WTC11 (cell line): Measurements from ENCODE around the gene F2RL2. TPM values are rescaled to one million over a fixed set of nuclear protein-coding genes. Genes with fewer than 3 reads are reported as not detected.

Source experiments
- ATAC-seq: fragments of 200-7000 bp; cut with Tn5 transposase; 2 replicates; pipeline ENCODE4 v1.10.0; 2021; ENCODE audit warnings: mild to moderate bottlenecking, moderate library complexity
- CTCF ChIA-PET: fragments of 300-600 bp; sonication (Branson Sonifier 250); formaldehyde crosslinking; loops from one replicate; lab custom pipeline; 2021; ENCODE audit warnings: antibody characterized with exemption; lab: Charles Lee
- POLR2A ChIA-PET: fragments of 350-600 bp; sonication (Branson Sonifier 250); formaldehyde crosslinking; loops from one replicate; lab custom pipeline; 2021; ENCODE audit warnings: antibody characterized with exemption; lab: Charles Lee
- DNase-seq: peaks from one replicate; pipeline ENCODE4 v3.0.0; 2021; ENCODE audit warnings: low spot score
- H3K27ac Mint-ChIP-seq: 2 replicates; pipeline ENCODE4 v1.8.0; 2021; ENCODE audit warnings: mixed read lengths
- H3K27me3 Mint-ChIP-seq: 2 replicates; pipeline ENCODE4 v1.8.0; 2021; ENCODE audit warnings: low read depth, mild to moderate bottlenecking, moderate library complexity, mixed read lengths
- H3K36me3 Mint-ChIP-seq: 2 replicates; pipeline ENCODE4 v1.8.0; 2021; ENCODE audit warnings: mixed read lengths
- H3K4me1 Mint-ChIP-seq: 2 replicates; pipeline ENCODE4 v1.8.0; 2022; ENCODE audit warnings: mixed read lengths
- H3K4me3 Mint-ChIP-seq: 2 replicates; pipeline ENCODE4 v1.8.0; 2021; ENCODE audit warnings: mild to moderate bottlenecking, moderate library complexity, mixed read lengths
- H3K9me3 Mint-ChIP-seq: 2 replicates; pipeline ENCODE4 v1.8.0; 2021; ENCODE audit warnings: mixed read lengths
- ATF1 ChIP-seq: sonication (generic); formaldehyde crosslinking; IDR thresholded peaks from 2 replicates; pipeline ENCODE4 v1.8.1; 2023; ENCODE audit warnings: mild to moderate bottlenecking, moderate library complexity, missing genetic modification reagents
- CBFB ChIP-seq: sonication (generic); formaldehyde crosslinking; IDR thresholded peaks from 2 replicates; pipeline ENCODE4 v1.8.1; 2022; ENCODE audit warnings: mild to moderate bottlenecking, low read depth, missing genetic modification reagents
- ELF4 ChIP-seq: sonication (generic); formaldehyde crosslinking; IDR thresholded peaks from 2 replicates; pipeline ENCODE4 v1.8.1; 2022; ENCODE audit warnings: low read depth, mild to moderate bottlenecking, moderate library complexity, missing genetic modification reagents
- ETV6 ChIP-seq: sonication (generic); formaldehyde crosslinking; IDR thresholded peaks from 2 replicates; pipeline ENCODE4 v1.8.1; 2022; ENCODE audit warnings: mild to moderate bottlenecking, missing genetic modification reagents
- FOXJ3 ChIP-seq: sonication (generic); formaldehyde crosslinking; IDR thresholded peaks from 2 replicates; pipeline ENCODE4 v1.9.0; 2021; ENCODE audit warnings: missing genetic modification reagents, mild to moderate bottlenecking, borderline replicate concordance
- FOXK1 ChIP-seq: sonication (generic); formaldehyde crosslinking; IDR thresholded peaks from 2 replicates; pipeline ENCODE4 v1.8.0; 2022; ENCODE audit warnings: mild to moderate bottlenecking, moderate library complexity, missing genetic modification reagents
- HMGA2 ChIP-seq: fragments of 250-450 bp; sonication (Bioruptor Pico); IDR thresholded peaks from 2 replicates; pipeline ENCODE4 v1.4.0; 2021; ENCODE audit warnings: mild to moderate bottlenecking, moderate library complexity
- JUN ChIP-seq: sonication (generic); formaldehyde crosslinking; IDR thresholded peaks from 2 replicates; pipeline ENCODE4 v1.8.0; 2023; ENCODE audit warnings: mild to moderate bottlenecking, missing genetic modification reagents
- MXD4 ChIP-seq: fragments of 250-450 bp; sonication (Bioruptor Pico); IDR thresholded peaks from 2 replicates; pipeline ENCODE4 v1.8.0; 2021; ENCODE audit warnings: mild to moderate bottlenecking, moderate library complexity, borderline replicate concordance
- NFE2L1 ChIP-seq: sonication (generic); formaldehyde crosslinking; IDR thresholded peaks from 2 replicates; pipeline ENCODE4 v1.8.1; 2023; ENCODE audit warnings: missing genetic modification reagents
- NR1H2 ChIP-seq: sonication (generic); formaldehyde crosslinking; IDR thresholded peaks from 2 replicates; pipeline ENCODE4 v1.9.0; 2021; ENCODE audit warnings: mild to moderate bottlenecking, moderate library complexity, missing genetic modification reagents
- PRRX2 ChIP-seq: fragments of 250-450 bp; sonication (Bioruptor Pico); IDR thresholded peaks from 2 replicates; pipeline ENCODE4 v1.8.0; 2021; ENCODE audit warnings: mild to moderate bottlenecking
- SMAD3 ChIP-seq: sonication (generic); formaldehyde crosslinking; IDR thresholded peaks from 2 replicates; pipeline ENCODE4 v1.8.0; 2022; ENCODE audit warnings: missing genetic modification reagents, mild to moderate bottlenecking, borderline replicate concordance
- TEAD1 ChIP-seq: sonication (generic); formaldehyde crosslinking; IDR thresholded peaks from 2 replicates; pipeline ENCODE4 v1.8.0; 2022; ENCODE audit warnings: mild to moderate bottlenecking, missing genetic modification reagents
- ZNF219 ChIP-seq: sonication (generic); formaldehyde crosslinking; IDR thresholded peaks from 2 replicates; pipeline ENCODE4 v1.8.0; 2023; ENCODE audit warnings: missing genetic modification reagents, mild to moderate bottlenecking, borderline replicate concordance
- ZNF317 ChIP-seq: sonication (generic); formaldehyde crosslinking; IDR thresholded peaks from 2 replicates; pipeline ENCODE4 v1.8.1; 2023; ENCODE audit warnings: low read depth, mild to moderate bottlenecking, moderate library complexity, missing genetic modification reagents, borderline replicate concordance
- ZNF671 ChIP-seq: fragments of 250-450 bp; sonication (Bioruptor Pico); IDR thresholded peaks from 2 replicates; pipeline ENCODE4 v1.8.0; 2021; ENCODE audit warnings: mild to moderate bottlenecking
- total RNA-seq: library from RNA; stranded (reverse); gene quantifications from 3 replicates; pipeline ENCODE4 v1.2.3, GENCODE V29; 2021
- TF ChIP-seq, protein P1 (sequence below): sonication (generic); formaldehyde crosslinking; IDR thresholded peaks from 2 replicates; pipeline ENCODE4 v1.8.0; 2022; ENCODE audit warnings: mild to moderate bottlenecking, missing genetic modification reagents
- TF ChIP-seq, protein P2 (sequence below): sonication (generic); formaldehyde crosslinking; IDR thresholded peaks from 2 replicates; pipeline ENCODE4 v1.8.1; 2023; ENCODE audit warnings: mild to moderate bottlenecking, missing genetic modification reagents, moderate library complexity
- TF ChIP-seq, protein P3 (sequence below): sonication (generic); formaldehyde crosslinking; IDR thresholded peaks from 2 replicates; pipeline ENCODE4 v1.8.1; 2023; ENCODE audit warnings: mild to moderate bottlenecking, missing genetic modification reagents, moderate library complexity
- TF ChIP-seq, protein P4 (sequence below): fragments of 250-450 bp; sonication (Bioruptor Pico); IDR thresholded peaks from 2 replicates; pipeline ENCODE4 v1.9.0; 2021; ENCODE audit warnings: mild to moderate bottlenecking, borderline replicate concordance
- TF ChIP-seq, protein P5 (sequence below): fragments of 200-600 bp; IDR thresholded peaks from 2 replicates; pipeline ENCODE4 v1.8.0; 2022; ENCODE audit warnings: antibody characterized with exemption
- TF ChIP-seq, protein P6 (sequence below): sonication (generic); formaldehyde crosslinking; IDR thresholded peaks from 2 replicates; pipeline ENCODE4 v1.8.0; 2022; ENCODE audit warnings: mild to moderate bottlenecking, missing genetic modification reagents
- TF ChIP-seq, protein P7 (sequence below): fragments of 250-450 bp; sonication (Bioruptor Pico); IDR thresholded peaks from 2 replicates; pipeline ENCODE4 v1.9.0; 2021; ENCODE audit warnings: moderate library complexity, mild to moderate bottlenecking, inconsistent platforms, borderline replicate concordance
- TF ChIP-seq, protein P8 (sequence below): sonication (generic); formaldehyde crosslinking; IDR thresholded peaks from 2 replicates; pipeline ENCODE4 v1.8.0; 2023; ENCODE audit warnings: mild to moderate bottlenecking, missing genetic modification reagents

Gene F2RL2
- total RNA-seq, 1 experiment from 2014 or later, result not detected

DNA sequence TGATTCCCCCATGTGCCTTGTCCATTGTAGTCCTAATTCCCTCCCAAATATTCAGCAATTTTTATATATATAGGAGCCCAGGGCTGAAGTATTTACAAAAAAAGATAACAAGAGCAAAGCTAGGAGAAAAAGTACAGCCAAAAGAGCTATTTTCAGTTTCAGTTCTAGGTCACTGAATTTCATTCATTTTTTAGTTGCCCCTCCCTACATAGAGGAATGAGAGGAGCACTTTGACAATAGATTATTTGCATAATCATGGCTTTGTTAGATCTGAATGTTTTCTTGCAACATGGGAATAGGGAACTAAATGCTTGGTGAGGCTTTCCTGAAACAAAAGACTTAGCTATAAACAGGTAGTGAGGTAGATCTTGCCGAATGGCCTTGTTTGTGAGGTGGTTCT is 15.3 kb upstream of the F2RL2 start (continued):
- TF ChIP-seq, protein P1, sequence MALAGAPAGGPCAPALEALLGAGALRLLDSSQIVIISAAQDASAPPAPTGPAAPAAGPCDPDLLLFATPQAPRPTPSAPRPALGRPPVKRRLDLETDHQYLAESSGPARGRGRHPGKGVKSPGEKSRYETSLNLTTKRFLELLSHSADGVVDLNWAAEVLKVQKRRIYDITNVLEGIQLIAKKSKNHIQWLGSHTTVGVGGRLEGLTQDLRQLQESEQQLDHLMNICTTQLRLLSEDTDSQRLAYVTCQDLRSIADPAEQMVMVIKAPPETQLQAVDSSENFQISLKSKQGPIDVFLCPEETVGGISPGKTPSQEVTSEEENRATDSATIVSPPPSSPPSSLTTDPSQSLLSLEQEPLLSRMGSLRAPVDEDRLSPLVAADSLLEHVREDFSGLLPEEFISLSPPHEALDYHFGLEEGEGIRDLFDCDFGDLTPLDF (CRISPR knock-in tag), result no peak
- no peak for TF ChIP-seq ZNF219 (CRISPR knock-in tag)
- TF ChIP-seq, protein P2, sequence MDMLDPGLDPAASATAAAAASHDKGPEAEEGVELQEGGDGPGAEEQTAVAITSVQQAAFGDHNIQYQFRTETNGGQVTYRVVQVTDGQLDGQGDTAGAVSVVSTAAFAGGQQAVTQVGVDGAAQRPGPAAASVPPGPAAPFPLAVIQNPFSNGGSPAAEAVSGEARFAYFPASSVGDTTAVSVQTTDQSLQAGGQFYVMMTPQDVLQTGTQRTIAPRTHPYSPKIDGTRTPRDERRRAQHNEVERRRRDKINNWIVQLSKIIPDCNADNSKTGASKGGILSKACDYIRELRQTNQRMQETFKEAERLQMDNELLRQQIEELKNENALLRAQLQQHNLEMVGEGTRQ (CRISPR knock-in tag), result no peak
- no peak for TF ChIP-seq JUN (CRISPR knock-in tag)
- TF ChIP-seq MXD4 (CRISPR knock-in tag), result no peak
- TF ChIP-seq, protein P3, sequence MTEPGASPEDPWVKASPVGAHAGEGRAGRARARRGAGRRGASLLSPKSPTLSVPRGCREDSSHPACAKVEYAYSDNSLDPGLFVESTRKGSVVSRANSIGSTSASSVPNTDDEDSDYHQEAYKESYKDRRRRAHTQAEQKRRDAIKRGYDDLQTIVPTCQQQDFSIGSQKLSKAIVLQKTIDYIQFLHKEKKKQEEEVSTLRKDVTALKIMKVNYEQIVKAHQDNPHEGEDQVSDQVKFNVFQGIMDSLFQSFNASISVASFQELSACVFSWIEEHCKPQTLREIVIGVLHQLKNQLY (CRISPR knock-in tag), result no peak
- TF ChIP-seq NFE2L1 (CRISPR knock-in tag), result no peak
- no peak for TF ChIP-seq HMGA2
- no peak for TF ChIP-seq ZNF317 (CRISPR knock-in tag)
- TF ChIP-seq ATF1 (CRISPR knock-in tag), result no peak
- TF ChIP-seq, protein P4, sequence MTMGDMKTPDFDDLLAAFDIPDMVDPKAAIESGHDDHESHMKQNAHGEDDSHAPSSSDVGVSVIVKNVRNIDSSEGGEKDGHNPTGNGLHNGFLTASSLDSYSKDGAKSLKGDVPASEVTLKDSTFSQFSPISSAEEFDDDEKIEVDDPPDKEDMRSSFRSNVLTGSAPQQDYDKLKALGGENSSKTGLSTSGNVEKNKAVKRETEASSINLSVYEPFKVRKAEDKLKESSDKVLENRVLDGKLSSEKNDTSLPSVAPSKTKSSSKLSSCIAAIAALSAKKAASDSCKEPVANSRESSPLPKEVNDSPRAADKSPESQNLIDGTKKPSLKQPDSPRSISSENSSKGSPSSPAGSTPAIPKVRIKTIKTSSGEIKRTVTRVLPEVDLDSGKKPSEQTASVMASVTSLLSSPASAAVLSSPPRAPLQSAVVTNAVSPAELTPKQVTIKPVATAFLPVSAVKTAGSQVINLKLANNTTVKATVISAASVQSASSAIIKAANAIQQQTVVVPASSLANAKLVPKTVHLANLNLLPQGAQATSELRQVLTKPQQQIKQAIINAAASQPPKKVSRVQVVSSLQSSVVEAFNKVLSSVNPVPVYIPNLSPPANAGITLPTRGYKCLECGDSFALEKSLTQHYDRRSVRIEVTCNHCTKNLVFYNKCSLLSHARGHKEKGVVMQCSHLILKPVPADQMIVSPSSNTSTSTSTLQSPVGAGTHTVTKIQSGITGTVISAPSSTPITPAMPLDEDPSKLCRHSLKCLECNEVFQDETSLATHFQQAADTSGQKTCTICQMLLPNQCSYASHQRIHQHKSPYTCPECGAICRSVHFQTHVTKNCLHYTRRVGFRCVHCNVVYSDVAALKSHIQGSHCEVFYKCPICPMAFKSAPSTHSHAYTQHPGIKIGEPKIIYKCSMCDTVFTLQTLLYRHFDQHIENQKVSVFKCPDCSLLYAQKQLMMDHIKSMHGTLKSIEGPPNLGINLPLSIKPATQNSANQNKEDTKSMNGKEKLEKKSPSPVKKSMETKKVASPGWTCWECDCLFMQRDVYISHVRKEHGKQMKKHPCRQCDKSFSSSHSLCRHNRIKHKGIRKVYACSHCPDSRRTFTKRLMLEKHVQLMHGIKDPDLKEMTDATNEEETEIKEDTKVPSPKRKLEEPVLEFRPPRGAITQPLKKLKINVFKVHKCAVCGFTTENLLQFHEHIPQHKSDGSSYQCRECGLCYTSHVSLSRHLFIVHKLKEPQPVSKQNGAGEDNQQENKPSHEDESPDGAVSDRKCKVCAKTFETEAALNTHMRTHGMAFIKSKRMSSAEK, result no peak
- no peak for TF ChIP-seq NR1H2 (CRISPR knock-in tag)

DNA sequence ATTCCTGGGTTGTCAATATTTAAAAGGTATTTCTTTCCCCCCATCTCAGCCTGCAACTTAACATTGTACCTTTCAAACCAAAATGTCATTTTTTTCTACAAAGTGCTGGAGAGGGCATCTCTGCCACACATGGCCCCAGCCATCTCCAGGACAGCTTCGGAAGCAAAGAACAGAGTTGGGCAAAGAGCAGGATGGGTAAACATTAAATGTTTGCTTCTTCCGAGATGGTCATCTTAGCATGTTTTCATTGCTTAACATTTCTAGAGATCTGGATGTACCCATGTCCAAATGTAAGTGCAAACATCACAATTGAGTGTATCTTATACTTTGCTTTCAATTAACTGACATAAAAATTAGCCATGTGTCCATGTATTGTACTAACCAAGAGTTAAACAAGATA is 14.3 kb upstream of the F2RL2 start:
- no peaks in the 10 kb centered on the region for H3K27me3 Mint-ChIP-seq
- peaks cover 13% of the 10 kb centered on the region for H3K4me1 Mint-ChIP-seq
- ChIA-PET CTCF (interaction anchor here (1.5 to 2.5 kb wide), 4 partner anchors 36 to 311 kb away, joined by 3 to 11 read pairs (median 8); no protein-coding TSS in a partner anchor), POLR2A (no interaction called here)
- peaks cover 6% of the 10 kb centered on the region for H3K36me3 Mint-ChIP-seq
- no peak for DNase-seq
- no peak overlapping the region for H3K27ac Mint-ChIP-seq
- H3K9me3 Mint-ChIP-seq, result no peaks in the 10 kb centered on the region
- H3K4me3 Mint-ChIP-seq, result no peak overlapping the region
- no peak for ATAC-seq
- TF ChIP-seq TEAD1 (CRISPR knock-in tag), result no peak
- no peak for TF ChIP-seq SMAD3 (CRISPR knock-in tag)
- TF ChIP-seq ETV6 (CRISPR knock-in tag), result no peak
- TF ChIP-seq PRRX2 (CRISPR knock-in tag), result no peak
- no peak for TF ChIP-seq FOXK1 (CRISPR knock-in tag)
- no peak for TF ChIP-seq CBFB (CRISPR knock-in tag)
- TF ChIP-seq ZNF671 (CRISPR knock-in tag), result no peak
- TF ChIP-seq, protein P5, sequence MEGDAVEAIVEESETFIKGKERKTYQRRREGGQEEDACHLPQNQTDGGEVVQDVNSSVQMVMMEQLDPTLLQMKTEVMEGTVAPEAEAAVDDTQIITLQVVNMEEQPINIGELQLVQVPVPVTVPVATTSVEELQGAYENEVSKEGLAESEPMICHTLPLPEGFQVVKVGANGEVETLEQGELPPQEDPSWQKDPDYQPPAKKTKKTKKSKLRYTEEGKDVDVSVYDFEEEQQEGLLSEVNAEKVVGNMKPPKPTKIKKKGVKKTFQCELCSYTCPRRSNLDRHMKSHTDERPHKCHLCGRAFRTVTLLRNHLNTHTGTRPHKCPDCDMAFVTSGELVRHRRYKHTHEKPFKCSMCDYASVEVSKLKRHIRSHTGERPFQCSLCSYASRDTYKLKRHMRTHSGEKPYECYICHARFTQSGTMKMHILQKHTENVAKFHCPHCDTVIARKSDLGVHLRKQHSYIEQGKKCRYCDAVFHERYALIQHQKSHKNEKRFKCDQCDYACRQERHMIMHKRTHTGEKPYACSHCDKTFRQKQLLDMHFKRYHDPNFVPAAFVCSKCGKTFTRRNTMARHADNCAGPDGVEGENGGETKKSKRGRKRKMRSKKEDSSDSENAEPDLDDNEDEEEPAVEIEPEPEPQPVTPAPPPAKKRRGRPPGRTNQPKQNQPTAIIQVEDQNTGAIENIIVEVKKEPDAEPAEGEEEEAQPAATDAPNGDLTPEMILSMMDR, result no peak
- TF ChIP-seq, protein P6, sequence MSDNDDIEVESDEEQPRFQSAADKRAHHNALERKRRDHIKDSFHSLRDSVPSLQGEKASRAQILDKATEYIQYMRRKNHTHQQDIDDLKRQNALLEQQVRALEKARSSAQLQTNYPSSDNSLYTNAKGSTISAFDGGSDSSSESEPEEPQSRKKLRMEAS (CRISPR knock-in tag), result no peak
- TF ChIP-seq, protein P7, sequence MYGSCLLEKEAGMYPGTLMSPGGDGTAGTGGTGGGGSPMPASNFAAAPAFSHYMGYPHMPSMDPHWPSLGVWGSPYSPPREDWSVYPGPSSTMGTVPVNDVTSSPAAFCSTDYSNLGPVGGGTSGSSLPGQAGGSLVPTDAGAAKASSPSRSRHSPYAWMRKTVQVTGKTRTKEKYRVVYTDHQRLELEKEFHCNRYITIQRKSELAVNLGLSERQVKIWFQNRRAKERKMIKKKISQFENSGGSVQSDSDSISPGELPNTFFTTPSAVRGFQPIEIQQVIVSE (CRISPR knock-in tag), result no peak
- no peak for TF ChIP-seq FOXJ3 (CRISPR knock-in tag)
- TF ChIP-seq, protein P8, sequence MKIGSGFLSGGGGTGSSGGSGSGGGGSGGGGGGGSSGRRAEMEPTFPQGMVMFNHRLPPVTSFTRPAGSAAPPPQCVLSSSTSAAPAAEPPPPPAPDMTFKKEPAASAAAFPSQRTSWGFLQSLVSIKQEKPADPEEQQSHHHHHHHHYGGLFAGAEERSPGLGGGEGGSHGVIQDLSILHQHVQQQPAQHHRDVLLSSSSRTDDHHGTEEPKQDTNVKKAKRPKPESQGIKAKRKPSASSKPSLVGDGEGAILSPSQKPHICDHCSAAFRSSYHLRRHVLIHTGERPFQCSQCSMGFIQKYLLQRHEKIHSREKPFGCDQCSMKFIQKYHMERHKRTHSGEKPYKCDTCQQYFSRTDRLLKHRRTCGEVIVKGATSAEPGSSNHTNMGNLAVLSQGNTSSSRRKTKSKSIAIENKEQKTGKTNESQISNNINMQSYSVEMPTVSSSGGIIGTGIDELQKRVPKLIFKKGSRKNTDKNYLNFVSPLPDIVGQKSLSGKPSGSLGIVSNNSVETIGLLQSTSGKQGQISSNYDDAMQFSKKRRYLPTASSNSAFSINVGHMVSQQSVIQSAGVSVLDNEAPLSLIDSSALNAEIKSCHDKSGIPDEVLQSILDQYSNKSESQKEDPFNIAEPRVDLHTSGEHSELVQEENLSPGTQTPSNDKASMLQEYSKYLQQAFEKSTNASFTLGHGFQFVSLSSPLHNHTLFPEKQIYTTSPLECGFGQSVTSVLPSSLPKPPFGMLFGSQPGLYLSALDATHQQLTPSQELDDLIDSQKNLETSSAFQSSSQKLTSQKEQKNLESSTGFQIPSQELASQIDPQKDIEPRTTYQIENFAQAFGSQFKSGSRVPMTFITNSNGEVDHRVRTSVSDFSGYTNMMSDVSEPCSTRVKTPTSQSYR (CRISPR knock-in tag), result no peak
- TF ChIP-seq, protein P2 (CRISPR knock-in tag), result no peak
- no peak for TF ChIP-seq ELF4 (CRISPR knock-in tag)
